Stimulated activated CD4-positive, alpha-beta T cell treated with anti-CD3 and anti-CD28 coated beads, TNF-alpha, amount 100 ng/mL, for 48 hours (primary cell): Measurements from ENCODE around the gene TRAPPC4.
"Not testable (repeated sequence)": the region's sequence is repeated elsewhere in the genome, so short reads cannot be mapped to it uniquely, and the experiment has no call there.

ENCODE experiments used
- DNase-seq, 3 donors: peaks; one replicate each; pipeline ENCODE4 v3.0.0-alpha.2; 2020; ENCODE audit warnings: low read depth in 3 of 3

TRAPPC4 gene

DNA sequence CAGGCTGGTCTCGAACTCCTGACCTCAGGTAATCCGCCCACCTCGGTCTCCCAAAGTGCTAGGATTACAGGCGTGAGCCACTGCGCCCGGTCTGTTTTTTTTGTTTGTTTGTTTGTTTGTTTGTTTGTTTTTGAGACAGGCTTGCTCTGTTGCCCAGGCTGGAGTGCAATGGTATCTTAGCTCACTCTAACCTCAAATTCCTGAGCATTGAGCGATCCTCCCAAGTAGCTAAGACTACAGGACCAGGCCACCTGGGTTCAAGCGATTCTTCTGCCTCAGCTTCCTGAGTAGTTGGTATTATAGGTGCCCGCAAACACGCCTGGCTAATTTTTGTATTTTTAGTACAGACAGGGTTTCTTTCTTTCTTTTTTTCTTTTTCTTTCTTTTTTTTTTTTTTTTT, 14.9 kb downstream of the TRAPPC4 start:
- DNase-seq: not testable (repeated sequence)

DNA sequence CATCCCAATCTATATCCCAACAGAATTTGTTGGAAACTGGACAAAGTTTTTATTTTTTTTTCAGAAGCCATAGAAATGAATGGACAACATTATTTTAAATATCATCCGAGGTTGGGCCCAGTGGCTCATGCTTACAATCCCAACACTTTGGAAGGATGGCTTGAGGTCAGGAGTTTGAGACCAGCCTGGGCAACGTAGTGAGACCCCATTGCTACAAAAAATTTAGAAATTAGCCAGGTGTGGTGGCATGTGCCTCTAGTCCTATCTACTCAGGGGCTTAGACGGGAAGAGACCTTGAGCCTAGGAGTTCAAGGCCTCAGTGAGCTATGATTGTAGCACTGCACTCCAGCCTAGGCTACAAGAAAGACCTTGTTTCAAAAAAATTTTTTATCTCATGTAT, 16.2 kb downstream of the TRAPPC4 start:
- no peak for DNase-seq

DNA sequence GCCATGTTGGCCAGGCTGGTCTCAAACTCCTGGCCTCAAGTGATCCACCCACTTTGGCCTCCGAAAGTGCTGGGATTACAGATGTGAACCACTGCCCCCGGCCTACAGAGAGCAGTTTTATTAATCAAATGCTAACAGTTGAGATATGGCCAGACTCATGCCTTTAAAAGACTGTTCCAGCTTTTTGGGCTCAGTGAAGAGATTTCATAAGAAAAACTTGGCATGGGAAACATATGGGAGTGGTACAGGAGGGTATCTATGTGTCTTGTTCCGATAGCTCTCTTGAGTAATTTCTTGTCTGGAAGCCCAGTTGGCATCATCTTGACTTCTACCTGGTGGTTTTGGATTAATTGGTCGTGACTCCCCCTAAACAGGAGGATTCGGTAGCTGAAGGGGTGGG, 20.3 kb downstream of the TRAPPC4 start:
- DNase-seq: no peak

DNA sequence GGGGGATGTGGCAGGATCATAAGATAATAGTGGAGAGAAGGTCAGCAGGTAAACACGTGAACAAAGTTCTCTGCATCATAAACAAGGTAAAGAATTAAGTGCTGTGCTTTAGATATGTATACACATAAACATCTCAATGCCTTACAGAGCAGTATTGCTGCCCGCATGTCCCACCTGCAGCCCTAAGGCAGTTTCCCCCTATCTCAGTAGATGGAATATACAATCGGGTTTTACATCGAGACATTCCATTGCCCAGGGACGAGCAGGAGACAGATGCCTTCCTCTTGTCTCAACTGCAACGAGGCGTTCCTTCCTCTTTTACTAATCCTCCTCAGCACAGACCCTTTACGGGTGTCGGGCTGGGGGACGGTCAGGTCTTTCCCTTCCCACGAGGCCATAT, 20.9 kb downstream of the TRAPPC4 start:
- not testable (repeated sequence) for DNase-seq

DNA sequence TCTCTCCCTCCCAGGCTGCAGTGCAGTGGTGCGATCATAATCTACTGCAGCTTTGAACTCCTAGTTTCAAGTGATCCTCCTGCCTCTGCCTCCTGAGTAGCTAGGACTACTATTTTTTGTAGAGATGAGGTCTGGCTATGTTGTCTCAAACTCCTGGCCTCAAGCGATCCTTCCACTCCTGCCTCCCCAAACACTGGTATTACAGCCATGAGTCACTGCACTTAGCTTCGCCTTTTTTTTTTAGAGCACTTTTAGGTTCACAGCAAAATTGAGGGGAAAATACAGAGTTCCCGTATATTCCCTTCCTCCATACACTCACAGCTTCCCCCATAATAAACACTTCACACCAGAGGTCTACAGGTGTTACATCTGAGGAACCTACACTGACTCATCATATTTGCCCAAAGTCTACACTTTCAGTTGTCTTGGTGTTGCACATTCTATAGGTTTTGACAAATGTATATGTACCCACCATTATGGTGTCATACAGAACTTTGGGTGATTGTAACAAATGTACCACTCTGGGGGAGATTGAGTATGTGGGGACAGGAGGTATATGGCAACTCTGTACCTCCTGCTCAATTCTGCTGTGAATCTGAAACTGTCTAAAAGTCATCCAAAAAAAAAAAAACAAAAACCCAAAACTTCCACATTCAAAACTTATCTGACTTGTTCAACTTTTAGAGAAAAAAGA, 23.4 kb downstream of the TRAPPC4 start:
- no peak for DNase-seq

DNA sequence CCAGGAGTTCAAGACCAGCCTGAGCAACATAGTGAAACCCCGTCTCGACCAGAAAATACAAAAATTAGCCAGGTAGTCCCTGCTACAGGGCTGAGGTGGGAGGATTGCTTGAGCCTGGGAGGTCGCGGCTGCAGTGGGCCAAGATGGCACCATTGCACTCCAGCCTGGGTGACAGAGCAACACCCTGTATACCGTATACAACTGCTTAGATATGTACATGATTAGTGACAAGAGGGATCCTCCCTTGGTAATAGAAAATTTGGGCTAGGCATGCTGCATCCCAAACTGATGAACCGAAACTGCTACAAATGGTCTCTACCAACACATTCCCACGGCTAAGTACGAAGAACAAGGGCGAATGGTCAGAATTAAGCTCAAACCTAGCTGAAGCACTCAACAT, 24.4 kb downstream of the TRAPPC4 start:
- DNase-seq: no peak

DNA sequence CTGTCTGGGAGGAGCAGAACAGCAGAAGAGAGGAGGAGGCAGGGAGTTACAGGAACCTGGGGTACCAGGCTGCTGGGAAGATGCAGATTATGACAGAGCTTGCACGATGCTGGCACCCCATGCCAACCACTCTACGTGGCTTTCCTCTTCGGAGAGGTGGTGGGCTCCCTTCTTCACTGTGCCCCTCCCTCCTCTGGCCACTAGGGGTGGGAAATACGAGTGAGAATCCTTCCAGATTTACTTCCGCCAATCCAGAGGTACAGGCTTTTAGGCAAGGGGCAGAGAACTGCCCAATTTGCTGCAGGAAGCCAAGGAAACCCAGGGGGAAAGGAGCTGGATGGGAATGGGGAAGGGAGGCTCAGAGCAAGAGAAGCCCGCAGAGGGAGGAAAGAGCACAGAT, 26.1 kb downstream of the TRAPPC4 start:
- no peak for DNase-seq

DNA sequence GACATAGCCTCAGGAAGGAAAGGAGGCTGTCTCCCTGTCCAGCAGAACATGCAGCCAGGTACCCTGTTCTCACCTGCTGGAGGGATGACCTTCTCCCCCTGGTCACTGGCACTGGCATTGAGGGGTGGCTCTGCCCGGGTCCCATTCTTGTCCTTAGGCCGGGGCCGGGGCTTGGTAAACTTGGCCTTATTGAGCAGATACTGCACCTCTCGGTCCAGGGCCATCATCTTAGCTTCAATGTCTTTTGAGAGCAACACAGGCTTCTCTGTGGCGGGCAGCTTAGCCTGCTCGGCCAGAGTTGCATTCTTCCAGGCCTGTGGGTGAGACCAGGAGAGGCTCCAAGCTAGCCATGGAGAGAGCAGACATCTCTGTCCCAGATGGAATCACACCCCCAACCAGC, 27.9 kb downstream of the TRAPPC4 start:
- no peak for DNase-seq

DNA sequence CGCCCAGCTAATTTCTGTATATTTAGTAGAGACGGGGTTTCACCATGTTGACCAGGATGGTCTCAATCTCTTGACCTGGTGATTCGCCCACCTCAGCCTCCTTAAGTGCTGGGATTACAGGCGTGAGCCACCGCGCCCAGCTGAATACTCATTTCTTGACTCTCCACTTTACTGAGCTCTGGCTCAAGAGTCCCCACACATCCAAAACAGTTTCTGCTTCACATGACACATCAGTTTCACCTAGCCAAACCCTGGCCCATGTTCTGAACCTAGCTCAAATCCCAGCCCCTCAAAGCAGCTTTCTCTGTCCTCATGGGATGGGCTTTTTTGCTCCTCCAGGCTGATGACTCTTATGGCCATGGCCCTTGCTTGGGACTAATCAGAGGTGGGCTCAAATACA, 28.6 kb downstream of the TRAPPC4 start:
- DNase-seq: no peak

DNA sequence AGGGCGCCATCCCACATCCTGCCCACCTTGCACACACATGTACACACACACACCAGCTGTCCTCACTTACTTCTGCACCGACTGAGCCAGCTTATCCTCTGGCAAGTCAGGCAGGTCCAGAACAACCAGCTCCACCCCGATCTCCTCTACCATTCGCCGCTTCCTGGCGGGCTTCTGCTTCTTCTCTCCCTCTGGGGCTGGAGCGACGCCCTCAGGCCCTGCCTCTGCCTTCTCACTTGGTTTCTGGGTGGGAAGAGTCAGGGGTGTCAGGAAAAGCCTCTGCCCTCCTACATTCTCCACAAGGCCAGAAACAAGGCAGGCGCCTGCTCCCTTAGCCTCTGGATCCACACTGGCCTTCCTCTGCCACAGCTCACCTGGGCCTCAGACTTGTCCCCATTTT, 30.1 kb downstream of the TRAPPC4 start:
- no peak for DNase-seq

DNA sequence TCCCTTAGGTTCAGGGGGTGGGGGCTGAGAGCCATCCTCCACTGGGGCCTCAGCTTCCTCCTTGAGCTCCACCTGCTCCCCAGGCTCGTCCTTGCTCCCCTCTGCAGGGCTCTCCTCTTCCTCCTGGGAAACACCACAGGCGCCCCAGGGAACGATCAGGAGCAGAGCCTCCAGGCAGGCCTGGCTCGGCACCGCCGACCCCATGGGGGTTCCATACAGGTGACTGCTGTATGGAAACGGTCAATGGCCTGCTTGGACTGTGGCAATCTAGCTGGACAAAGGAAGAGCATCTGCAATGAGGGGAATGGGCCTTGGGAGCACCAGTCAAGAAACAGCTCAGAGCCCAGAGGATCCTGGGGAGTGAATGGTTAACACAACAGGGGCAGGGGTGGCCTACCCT, 30.5 kb downstream of the TRAPPC4 start:
- no peak for DNase-seq

DNA sequence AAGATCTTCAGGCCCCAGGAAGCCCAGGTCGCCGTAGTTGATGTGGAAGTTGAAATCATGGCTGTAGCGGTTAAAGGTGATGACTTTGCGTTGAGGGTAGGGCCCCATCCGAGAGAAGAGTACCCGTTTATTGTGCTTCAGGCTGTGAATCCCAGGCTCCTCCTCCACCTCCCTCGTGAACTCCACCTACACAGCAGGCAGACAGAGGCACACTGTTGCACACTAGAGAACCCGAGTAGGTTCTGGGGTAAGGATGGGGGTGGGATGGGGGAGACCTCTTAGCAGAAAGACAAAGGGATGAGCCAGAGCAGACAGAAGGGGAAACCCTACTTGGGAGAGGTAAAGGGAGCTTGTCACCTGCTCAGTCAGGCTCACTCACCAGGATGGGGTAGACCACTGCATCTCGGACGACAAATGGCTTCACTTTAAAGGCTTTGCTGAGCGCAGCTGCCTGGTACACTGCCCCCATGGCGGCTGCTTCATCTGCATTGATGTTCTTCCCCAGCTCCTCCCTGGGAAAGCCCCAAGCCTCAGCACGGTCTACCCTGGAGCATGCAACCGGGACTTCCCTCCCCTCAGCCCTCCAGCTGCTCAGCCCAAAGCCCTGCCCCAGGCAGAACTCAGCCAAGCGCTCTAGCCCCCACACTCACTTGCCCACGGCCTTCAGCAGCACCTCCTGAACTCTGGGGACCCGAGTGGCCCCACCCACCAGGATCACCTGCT, 33.0 kb downstream of the TRAPPC4 start:
- DNase-seq: no peak

DNA sequence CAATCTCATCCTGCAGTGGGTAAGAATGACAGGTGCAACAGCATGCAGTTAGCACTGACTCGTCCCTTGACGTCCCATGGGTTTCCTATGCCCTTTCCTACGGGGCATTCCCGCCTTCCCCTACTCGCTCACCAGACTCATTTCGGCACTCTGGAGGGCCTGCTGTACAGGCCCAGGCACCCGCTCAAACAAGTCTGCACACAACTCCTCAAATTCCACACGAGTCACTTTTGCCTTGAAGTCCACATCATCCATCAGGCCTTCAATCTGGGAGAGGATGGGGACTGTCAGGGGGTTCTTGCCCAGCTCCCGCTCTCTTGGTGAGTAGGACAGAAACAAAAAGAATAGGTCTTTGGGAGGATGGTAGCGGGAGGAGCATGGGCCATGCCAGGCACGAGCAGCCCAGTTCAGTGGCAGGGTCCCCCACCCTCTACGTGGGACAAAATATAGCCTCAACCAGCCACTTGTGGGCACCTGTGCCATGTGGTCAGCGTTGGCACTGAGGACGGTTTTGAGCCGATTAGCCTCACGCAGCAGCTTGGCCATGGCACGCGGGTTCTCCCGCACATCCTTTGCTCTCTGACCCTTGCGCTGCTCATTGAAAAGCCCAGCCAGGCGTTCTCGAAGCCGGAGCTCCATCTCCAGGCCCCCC, 33.7 kb downstream of the TRAPPC4 start:
- no peak for DNase-seq

DNA sequence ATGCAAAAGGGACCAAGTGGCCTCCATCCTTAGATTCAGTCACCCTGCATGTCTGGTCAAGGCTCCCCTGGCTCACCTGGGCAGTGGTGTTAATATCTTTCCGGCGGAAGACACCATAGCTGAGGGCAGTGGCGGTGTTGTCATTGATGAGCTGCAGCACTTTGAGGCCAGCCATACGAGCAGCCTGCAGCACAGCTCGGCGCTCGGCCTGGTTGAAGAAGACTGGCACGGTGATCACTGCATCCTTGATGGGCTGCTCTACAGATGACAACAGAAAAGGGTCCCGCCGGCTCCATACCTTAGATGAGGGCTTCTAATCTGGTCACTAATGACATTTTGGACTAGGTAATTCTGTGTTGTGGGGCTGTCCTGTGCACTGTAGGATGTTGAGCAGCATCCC, 35.9 kb downstream of the TRAPPC4 start:
- no peak for DNase-seq

DNA sequence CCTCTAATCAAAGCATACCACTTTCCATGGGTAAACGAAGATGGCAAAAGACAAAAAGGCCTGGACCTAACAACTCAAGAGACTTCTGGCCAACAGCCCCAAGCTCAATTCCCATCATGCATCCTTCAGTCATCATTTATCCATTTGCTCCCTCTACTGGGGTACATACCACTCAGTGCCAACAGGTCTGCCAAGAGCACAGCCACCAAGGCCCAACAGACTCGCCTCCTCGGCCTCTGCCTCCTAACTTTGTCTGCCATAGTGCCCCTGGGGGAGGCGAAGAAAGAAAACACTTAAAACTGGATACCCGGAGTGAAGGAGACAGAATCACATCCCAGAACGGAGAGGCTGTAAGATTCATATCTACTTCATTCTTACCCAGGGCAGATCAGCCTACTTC, 37.3 kb downstream of the TRAPPC4 start:
- DNase-seq: no peak

DNA sequence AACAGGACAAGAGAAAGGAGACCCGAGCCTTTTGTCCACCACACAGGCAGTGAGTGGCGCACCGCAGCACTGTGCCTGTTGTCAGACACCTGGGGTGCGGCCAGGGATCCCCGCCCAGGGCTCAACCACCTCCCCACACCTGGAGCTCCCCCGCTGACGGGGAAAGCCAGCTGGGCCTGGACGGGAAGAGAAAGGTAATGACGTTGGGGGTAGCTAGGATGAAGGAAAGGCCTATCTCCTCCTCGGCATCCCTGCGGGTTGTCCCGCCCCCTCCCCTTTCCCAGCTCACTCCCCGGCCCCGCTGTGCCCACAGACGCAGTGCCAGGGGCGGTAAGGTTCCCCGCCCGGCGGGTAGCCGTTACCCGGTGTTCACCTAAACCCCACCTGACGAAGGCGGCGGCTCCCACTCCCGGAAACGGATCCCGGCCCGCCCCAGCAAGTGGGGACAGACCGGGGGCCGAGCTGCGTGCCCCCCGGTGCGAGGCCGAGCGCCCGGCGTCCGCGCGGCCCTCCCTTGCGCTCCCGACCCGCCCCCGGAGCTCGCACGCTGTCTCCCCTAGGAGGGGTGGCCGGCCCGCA, 37.9 kb downstream of the TRAPPC4 start:
- DNase-seq: peak in 1 of 3 donors; percentile 9

DNA sequence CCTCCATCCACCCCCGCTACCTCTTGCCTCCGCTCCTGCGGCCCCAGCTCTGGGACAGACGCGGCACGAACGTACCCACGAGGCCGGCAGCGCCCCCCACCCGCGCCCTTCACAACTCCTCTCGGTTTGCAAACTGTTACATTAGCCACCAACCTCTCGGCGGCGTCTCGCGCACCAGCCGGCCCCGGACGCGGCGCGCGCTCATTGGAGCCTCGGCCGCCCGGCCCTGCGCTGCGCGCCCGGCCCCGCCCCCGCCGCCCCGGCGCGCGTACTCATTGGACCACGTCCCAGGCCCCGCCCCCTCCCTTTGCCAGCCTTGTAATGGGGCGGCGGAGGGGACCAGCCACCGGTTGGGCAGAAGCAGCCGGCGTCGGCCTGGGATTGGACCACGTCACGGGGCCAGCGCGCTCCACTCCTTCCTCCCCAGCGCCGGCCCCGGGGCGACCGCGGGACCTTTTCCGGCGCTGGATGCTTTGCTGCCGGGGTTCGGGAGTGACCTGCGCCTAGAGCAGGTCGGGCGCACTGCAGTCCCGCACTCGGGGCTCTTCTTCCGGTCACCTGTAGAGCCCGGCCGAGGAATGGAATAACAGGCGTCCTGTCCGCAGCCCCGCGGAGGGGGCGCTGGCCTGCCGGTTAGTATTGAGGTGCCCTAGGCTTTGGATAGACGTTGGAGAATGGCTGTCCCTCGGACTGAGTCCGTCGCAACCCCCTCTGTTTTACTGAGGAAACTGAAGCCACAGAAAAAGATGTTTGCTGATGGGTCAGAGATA, 38.6 kb downstream of the TRAPPC4 start, which contains the start of gene HYOU1:
HYOU1 (minus strand) TSS at position 206 of the 770 bp plus-strand sequence. CDS start 1,045 bp downstream, outside the sequence.
- peak; percentile 97 to 100 (median 98) for DNase-seq

DNA sequence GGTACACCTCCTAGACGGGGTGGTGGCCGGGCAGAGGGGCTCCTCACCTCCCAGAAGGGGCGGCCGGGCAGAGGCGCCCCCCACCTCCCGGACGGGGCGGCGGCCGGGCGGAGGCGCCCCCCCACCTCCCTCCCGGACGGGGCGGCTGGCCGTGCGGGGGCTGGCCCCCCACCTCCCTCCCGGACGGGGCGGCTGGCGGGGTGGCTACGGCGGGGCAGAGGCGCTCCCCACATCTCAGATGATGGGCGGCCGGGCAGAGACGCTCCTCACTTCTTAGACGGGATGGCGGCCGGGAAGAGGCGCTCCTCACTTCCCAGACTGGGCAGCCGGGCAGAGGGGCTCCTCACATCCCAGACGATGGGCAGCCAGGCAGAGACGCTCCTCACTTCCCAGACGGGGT, 40.6 kb downstream of the TRAPPC4 start:
- DNase-seq: not testable (repeated sequence)

DNA sequence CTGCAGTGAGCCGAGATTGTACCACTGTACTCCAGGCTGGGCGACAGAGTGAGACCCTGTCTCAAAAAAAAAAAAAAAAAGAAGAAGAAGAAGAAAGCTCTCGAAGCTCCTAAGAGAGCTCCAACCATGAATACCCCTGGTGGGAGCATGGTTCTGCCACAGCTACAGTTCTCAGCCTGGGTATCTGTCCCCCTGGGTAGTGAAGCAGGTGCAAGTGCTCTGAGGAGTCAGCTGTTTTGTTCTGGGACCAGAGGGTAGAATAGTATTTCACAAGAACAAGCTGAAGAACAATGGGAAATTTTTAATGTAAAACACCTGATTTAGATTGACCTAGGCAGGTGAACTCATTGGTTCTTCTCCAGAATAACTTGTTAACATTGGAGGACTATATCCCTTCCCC, 42.7 kb downstream of the TRAPPC4 start:
- DNase-seq: no peak

DNA sequence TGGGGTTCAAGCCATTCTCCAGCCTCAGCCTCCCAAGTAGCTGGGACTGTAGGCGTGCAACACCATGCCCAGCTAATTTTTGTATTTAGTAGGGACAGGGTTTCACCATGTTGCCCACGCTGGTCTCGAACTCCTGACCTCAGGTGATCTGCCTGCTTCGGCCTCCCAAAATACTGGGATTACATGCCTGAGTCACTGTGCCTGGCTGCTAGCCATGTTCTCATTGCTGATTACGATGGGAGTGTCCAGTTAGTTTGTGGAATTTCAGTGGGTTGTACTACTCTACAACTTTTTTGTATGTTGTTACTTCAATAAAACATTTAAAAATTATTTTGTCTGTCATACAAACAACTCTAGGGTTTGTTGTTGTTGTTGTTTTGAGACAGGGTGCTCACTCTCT, 44.2 kb downstream of the TRAPPC4 start:
- no peak for DNase-seq

DNA sequence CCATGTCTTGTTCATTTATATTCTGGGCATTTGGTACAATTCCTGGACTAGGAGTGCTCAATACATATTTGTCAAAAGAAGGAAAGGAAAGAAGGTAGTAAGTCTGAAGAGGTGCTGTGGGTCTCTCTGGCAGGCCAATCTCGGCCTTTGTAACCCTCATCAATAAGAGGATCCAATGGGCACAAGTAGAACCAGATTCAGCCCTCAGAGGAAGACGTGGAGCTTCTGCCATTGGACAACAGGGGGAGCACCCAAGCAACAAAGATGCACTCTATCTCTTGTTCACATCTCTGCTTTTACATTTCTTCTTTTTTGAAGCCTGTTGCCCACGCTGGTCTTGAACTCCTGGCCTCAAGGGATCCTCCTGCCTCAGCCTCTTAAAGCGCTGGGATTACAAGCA, 46.8 kb downstream of the TRAPPC4 start:
- DNase-seq: peak in 2 of 3 donors; percentile 19 to 21
